ACHN (cell line): ENCODE data around the gene MET.

Experiments
- DNase-seq: peaks from one replicate; pipeline ENCODE4 v3.0.0-alpha.2; 2015
- in situ Hi-C: cut with HindIII; loops from 2 replicates; pipeline ENCODE4 v1.10.0; 2017; ENCODE audit warnings: low sequenced_read_pairs, low pct_ligation_motif_present, low pct_unique_long_range_greater_than_20kb

MET gene

DNA sequence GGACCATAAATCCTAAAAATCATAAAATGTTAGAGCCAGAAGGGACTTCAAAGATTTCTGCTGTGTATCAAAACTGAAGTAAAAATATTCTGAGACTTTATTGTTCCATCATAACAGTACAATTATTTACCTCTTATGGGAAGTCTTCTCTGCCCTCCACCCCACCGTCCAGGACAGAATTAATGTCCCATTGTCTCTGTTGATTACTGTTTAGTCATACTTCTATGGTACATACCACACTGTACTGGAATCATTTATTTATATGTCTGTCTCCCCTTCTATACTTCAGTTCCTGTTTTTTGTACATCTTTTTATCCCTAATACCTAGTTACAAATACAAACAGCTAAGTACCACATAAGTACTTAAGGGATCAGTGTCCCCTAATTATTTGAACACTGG is 98.9 kb downstream of the MET start:
- in situ Hi-C loops, result no loop called here
- DNase-seq, result no peak

DNA sequence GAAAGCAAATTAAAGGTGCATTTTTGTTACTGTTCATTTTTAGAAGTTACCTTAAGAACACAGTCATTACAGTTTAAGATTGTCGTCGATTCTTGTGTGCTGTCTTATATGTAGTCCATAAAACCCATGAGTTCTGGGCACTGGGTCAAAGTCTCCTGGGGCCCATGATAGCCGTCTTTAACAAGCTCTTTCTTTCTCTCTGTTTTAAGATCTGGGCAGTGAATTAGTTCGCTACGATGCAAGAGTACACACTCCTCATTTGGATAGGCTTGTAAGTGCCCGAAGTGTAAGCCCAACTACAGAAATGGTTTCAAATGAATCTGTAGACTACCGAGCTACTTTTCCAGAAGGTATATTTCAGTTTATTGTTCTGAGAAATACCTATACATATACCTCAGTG is 99.6 kb downstream of the MET start:
- in situ Hi-C loops, result no loop called here
- peak; percentile 29 for DNase-seq

DNA sequence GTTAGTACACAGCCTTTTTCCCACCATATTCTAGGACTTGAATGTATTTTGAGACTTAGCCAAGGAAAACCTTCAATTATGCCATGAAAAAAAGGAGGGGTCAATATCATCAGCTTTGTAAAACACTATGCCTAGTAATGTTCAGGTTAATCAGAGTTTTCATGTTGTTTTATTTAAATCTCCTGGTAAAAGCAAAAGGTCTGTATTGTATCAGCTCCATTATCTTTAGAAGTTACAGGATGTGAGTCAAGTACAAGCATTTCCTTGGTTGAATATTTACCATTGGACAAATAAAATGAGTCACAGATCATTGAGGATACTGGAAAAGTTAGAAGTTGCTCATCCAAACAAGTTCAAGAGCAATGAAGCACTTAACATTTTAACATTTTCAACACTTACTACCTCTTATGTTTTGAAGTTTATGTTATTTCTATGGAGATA is 100.4 kb downstream of the MET start:
- peak; percentile 98 for DNase-seq
- in situ Hi-C loops, result no loop called here

DNA sequence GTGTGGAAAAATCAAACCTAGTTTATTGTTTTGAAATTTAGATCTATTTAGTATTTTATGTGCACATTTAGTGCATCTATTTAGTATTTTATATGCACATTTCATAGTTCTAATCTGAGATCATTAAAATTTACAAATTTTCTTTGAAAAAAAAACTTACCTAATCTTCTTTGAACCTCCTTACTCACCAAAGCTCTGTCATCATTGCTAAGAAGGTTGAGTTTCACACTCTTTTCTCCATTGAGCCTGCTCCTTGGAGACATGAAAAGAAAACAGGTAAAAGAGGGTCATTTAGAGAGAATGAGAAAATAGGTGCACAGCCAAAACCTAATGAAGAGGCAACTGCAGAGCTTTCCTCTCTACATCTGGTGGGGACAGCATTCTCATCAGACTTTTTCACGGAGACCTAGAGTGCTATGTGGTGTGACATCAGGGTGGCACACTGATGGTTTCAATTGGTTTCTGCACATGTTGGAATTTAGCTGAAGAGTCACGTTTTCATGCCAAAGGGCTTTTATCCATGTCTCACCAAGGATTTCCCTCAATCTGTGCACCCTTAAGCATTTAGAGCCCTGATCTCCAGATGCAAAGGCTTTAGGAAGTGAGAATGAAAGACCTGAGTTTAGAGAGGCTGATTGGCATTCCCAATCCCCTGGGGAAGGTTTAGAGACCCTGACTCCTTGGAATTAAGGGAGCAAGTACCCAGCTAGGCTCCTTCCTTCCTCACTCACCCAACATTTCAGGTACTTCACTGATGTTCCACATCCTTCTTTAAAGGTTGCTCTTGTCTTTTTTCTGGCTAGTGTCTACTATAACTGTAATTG is 101.1 kb downstream of the MET start:
- peak; percentile 17 for DNase-seq
- in situ Hi-C loops, result no loop called here

DNA sequence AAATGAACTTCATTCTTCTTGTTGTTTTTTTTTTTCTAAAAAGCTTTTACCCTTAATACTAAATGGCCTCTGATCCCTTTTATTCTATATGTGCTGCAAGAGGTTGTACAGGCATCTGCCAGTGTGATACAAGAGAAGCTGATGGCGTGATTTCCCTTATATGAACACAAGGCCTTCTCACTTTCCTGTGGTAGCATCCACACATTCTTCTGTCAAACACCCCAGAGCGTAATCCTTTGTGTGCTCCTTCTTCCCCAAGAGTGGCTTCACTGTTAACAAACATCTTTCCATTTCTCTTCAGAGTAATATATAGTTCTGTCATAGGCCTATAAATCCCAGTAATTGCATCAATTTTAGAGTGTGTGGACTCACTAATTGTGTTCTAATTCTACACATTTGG is 104.0 kb downstream of the MET start:
- peak; percentile 43 for DNase-seq
- in situ Hi-C loops, result loop anchor here (25.0 kb wide), 1 partner anchor 514 kb away; no protein-coding TSS in a partner anchor

DNA sequence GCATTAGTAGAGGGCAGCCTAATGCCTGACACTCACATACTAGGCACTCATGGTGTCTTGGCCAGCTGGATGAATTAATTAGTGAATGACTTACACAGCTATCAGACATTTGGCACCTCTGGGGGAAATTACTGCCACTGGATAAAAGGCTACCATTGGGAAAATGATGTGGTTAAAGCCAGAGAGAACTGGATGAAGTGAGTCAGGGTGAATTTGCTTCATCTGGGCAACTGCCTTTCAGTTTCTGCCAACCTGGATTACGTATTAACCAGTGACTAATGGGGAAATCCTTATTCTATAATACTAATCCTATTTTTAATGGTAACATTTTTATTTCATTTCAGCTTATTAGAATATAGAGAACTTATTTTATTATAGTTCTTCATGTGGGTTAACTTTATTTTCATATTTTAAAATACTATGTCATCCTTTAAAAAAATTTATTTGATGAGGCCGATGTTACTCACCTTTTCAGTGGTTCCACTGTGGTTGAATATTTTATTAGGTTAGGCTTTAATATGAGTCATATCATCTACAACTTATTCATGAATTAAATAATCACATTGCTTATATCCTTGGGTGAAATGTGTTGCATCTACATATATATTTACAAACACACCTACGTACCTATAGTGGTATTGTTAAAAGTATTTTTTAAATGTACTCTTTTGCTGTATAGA is 104.8 kb downstream of the MET start:
- DNase-seq, result peak; percentile 98
- in situ Hi-C loops, result loop anchor here (25.0 kb wide), 1 partner anchor 514 kb away; no protein-coding TSS in a partner anchor

DNA sequence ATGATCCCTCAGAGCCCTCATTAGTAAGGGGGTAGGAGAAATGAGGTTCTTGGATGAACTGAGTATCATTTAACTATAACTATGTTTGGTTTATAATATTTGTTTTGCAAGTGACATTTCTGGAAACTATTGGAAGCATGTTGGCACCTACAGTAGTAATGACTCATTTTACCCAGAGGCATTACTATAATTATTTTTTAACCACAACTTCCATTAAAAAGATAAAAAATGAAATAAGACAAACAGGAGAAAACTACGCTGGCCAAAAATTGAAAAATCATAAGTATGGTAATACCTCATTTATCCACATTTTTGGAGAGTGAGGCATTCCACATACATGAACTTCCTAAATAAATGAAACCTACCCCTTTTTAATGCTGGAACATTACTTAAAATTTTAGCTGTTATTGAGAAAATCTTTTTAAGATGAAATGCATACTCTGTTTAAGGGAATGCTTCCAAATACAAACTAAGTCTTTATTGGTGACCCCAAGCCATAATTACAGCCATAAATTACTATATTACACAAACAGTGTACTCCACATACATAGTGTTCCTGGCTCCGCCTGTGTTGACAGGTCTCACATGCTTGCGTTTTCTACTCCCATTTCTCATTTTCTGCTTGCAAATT is 105.8 kb downstream of the MET start:
- in situ Hi-C loops, result loop anchor here (25.0 kb wide), 1 partner anchor 515 kb away; no protein-coding TSS in a partner anchor
- peak; percentile 33 for DNase-seq

DNA sequence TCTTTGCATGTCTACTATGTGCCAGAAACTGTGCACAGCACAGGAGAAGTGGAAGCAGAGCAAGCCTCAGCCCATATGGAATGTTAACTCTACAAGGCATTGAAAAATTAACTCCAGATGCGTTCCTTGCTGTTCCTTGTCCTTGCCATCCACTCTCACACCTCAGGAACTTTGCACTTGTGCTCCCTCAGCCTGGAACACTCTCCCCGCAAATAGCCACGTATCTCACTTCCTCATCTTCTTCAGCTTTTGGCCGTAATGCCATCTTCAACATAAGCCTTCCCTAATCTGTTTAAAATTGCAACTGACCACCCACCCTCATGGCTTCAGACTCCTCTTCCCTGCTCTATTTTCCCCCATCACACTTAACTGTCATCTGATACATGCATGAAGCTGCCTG is 107.2 kb downstream of the MET start:
- no peak for DNase-seq
- in situ Hi-C loops, result loop anchor here (25.0 kb wide), 1 partner anchor 517 kb away; no protein-coding TSS in a partner anchor

DNA sequence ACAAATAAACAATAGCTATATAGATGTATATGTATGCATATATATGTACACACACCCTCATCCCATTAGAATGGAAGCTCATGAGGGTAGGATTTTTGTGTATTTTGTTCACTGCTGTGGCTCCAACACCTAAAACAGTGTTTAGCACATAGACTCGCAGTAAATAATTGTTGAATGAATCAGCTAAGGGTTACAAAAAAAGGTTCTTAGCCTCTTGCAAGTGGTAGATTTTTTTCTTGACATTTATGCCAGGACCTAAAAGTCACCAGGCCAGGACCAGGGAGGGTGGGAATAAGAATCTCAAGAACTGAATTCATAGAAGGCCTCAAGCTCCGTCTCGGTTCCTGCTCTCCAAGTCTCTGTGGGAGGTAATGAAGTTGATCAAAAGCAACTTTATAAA is 107.9 kb downstream of the MET start:
- DNase-seq, result peak; percentile 26
- in situ Hi-C loops, result loop anchor here (25.0 kb wide), 1 partner anchor 518 kb away; no protein-coding TSS in a partner anchor

DNA sequence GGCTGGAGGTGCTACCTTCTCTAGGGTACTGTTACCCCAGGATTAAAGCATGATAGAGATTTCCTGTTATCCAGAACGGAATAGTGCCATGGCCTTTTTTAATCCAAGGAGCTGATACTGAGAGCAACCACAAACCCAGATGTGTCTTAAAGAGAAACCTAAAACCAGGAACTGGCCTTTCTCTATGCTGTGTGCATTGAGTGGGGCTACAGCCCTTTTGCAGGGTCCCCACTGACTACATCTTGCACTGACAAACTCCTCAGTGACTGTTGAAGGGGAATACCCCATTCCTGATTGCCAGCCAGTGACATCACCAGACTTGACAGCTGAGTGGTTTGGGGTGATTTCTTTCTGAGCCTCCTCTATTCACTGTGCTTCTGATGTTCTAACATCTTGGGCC is 108.5 kb downstream of the MET start:
- no peak for DNase-seq
- in situ Hi-C loops, result loop anchor here (25.0 kb wide), 1 partner anchor 518 kb away; no protein-coding TSS in a partner anchor

DNA sequence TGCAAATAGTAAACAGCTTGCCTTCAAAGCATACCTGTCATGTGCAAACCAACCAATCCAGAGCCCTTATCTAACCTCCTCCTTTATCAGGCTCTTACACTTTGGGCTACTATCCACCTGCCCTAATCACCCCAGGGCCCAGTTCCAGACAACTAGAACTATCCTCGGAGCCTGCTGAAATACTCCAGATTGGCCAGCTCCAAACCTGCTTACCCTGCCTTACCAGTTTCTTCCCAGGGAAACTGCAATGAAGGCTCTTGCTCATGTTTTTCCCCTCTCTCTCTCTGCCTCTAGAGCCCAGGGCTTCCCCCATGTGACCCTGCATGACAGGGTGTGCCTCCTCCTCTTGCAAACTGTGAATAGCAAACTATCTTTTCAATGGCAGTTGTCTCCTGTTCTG is 109.0 kb downstream of the MET start:
- no peak for DNase-seq
- in situ Hi-C loops, result loop anchor here (25.0 kb wide), 1 partner anchor 519 kb away; no protein-coding TSS in a partner anchor

DNA sequence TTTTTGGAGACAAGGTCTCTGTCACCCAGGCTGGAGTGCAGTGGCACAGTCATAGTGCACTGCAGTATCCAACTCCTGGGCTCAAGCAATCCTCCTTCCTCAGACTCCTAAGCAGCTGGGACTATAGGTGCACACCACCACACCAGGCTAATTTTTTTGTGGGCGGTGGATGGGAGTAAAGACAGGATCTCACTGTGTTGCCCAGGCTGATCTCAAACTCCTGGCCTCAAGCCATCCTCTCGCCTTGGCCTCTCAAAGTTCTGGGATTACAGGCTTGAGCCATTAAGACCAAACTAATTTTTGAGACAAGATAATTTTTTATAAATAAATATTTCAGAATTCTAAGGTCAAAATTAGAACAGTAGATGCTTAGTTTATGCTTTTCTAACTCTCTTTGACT is 109.6 kb downstream of the MET start:
- no peak for DNase-seq
- in situ Hi-C loops, result loop anchor here (25.0 kb wide), 1 partner anchor 519 kb away; no protein-coding TSS in a partner anchor

DNA sequence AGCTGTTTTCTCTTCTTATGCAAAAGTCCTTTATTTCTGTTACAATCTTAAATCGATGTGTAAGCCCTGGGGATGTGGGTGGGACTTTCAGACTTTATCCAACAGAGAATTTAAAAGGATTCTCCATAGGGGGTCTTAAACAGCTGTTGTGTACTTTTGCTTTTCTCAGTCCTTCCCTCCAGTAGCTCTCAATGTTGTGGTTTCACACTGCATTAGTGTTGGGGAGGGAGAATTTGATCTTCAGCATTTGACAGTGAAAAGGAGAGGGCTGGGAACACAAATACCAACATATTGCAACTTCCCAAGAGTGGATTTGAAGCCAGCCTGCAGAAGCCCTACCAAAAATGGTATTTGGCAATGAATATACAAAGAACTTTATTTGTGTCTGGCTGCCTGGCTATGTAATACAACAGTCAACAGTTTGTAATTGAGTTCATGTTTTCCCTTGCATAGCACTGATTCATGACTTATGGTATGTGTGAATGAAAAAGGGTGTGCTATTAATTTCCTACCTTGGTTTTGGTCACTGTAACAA is 110.2 kb downstream of the MET start:
- in situ Hi-C loops, result loop anchor here (25.0 kb wide), 1 partner anchor 520 kb away; no protein-coding TSS in a partner anchor
- DNase-seq, result no peak

DNA sequence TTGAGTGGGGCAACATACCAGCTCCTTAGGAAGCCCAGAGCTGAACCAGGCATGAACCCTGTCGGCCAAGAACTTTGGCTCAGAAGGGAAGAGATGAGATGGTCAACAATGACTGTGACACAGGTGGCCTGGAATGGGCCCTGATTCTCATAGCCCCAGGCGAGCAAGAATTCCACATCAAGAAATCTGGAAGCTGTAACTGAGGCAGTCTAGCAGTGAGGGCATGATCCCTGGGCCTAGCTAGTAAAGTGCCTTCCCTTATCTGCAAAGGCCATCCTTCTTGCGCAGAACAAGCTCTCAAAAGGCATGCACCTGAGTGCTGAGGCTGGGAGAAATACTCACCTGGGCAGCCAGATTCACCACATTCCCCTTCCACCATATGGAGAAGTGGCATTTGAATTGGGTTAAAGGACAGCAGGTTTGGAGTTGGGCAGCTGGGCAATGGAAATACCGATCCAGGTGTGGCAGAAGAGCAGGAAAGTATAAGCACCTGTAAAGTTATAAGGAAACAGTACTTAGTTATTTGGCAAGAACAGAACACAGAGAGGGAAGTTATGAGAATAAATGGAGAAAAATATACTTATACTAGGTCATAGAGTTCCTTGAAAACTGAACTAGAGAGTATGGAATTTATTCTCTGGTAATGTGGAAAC is 111.8 kb downstream of the MET start:
- no peak for DNase-seq
- in situ Hi-C loops, result loop anchor here (25.0 kb wide), 1 partner anchor 521 kb away; no protein-coding TSS in a partner anchor

DNA sequence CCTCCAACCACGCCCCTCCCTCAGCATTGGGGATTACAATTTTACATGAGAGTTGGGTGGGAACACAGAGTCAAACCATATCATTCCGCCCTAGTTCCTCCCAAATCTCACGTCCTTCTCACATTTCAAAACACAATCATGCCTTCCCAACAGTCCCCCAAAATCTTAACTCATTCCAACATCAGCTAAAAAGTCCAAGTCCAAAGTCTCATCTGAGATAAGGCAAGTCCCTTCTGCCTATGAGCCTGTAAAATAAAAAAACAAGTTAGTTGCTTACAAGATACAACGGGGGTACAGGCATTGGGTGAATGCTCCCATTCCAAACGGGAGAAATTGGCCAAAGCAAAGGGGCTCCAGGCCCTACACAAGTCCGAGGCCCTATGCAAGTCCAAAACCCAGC is 112.7 kb downstream of the MET start:
- in situ Hi-C loops, result loop anchor here (25.0 kb wide), 1 partner anchor 522 kb away; no protein-coding TSS in a partner anchor

DNA sequence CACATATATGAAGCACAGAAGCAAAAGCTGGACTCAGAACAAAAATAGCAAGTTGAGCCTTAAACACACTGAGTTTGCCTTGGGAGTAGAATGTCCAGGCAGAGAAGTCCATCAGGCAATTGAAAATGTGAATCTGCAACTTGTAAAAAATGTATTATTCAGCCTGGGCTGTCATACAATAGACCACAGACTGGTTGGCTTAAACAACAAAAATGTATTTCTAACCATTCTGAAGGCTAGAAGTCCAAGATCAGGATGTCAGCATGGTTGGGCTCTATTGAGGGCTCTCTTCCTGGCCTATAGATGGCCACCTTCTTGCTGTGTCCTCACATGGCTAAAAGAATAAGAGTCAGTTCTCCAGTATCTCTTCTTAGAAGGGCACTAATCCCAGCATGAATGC is 113.8 kb downstream of the MET start:
- in situ Hi-C loops, result loop anchor here (25.0 kb wide), 1 partner anchor 524 kb away; no protein-coding TSS in a partner anchor

More for the DNA sequence above, 112.7 kb downstream of the MET start:
- DNase-seq, result no peak

DNA sequence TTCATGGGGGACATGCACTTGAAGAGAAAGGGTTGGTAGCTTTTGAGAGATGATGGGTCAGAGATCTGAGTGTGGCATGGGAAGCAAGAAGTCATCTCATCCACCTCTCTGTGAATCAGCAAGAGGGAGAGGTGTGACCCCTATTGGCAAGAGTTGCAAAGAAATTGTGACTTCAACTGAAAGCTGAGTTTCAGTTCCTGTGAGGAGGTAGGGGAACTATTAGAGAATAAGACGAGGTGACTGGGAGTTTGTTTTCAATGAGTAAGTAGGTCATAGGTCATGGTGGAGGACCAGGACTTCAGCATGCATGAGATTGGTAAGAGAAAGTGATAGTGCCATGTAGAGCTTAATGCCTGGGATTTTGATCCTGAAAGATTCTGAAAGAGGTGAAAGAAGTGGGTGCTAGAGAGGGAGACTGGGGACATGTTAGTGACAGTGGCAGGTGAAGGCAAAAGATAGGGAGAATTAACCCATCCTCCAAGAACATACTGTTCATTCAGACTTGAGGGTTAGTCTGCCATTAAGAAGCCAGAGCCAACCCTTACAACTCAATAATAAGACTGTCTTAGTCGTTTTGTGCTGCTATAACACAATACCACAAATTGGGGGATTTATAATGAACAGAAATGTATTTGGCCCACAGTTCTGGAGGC is 114.9 kb downstream of the MET start:
- peak; percentile 61 for DNase-seq
- in situ Hi-C loops, result loop anchor here (25.0 kb wide), 1 partner anchor 525 kb away; no protein-coding TSS in a partner anchor

More for the DNA sequence above, 113.8 kb downstream of the MET start:
- no peak for DNase-seq
